ENCODE data around the gene IRS2. TPM values are rescaled to one million over a fixed set of nuclear protein-coding genes. Genes with fewer than 3 reads are reported as not detected.

IRS2 gene
- total RNA-seq, 3 donors from 2014 or later = 25.8 to 38.2 (median 29.5) TPM

DNA sequence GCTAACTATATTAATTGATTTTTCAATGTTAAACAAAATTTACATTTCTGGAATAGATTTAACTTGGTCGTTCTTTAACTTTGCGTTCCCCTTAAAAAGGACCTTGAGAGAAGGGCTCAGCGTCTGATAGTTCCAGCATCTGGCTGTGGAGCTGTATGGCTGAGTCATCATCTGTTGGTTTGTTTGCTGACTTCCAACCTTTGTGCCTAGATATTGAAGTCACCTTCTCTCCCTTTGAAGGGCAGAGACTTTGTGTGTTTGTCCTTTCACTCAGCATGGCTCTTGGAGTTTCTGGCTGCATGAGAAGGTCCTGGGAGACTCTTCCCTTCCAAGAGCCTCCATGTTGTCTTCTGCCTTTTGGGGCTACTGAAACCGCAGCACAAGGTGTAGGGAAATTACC lies 16.6 kb upstream of the IRS2 start:
- intact Hi-C loops (cut with DNase I; ENCODE audit: low total_unique reads) = no loop called here
- Histone ChIP-seq H3K4me3 (no peak overlapping the region), H3K27ac (no peak overlapping the region), H3K4me1 (no peaks in the 10 kb centered on the region), H3K9me3 (no peaks in the 10 kb centered on the region), H3K27me3 (no peaks in the 10 kb centered on the region), H3K36me3 (no peaks in the 10 kb centered on the region)
- DNase-seq (ENCODE audit: low spot score in 2 of 2) = no peak
- TF ChIP-seq POLR2A (IDR thresholded peaks at IDR 0.05) = no peak
- no peak for TF ChIP-seq POLR2AphosphoS5 (IDR thresholded peaks at IDR 0.05)
- TF ChIP-seq, protein P1, sequence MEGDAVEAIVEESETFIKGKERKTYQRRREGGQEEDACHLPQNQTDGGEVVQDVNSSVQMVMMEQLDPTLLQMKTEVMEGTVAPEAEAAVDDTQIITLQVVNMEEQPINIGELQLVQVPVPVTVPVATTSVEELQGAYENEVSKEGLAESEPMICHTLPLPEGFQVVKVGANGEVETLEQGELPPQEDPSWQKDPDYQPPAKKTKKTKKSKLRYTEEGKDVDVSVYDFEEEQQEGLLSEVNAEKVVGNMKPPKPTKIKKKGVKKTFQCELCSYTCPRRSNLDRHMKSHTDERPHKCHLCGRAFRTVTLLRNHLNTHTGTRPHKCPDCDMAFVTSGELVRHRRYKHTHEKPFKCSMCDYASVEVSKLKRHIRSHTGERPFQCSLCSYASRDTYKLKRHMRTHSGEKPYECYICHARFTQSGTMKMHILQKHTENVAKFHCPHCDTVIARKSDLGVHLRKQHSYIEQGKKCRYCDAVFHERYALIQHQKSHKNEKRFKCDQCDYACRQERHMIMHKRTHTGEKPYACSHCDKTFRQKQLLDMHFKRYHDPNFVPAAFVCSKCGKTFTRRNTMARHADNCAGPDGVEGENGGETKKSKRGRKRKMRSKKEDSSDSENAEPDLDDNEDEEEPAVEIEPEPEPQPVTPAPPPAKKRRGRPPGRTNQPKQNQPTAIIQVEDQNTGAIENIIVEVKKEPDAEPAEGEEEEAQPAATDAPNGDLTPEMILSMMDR (IDR thresholded peaks at IDR 0.05) = no peak

DNA sequence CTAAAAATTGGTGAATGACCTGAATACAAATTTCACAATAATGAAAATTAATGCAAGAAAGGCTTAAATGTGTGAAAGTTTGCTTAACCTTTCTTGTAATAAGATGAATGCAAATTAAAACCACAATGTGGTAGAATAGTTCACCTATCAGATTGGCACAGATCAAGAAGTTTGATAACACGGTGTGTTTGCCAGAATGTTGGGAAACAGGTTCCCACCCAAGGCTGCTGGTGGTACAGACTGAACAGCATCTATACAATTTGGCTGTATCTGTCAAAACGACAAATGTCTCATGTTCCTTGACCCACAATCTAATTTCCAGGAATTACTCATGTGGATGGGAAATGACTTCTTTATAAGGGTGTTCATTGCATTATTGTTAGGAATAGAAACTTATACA lies 8.6 kb upstream of the IRS2 start:
- H3K27ac ChIP-seq = no peak overlapping the region
- H3K4me1 ChIP-seq = no peaks in the 10 kb centered on the region
- H3K4me3 ChIP-seq = no peak overlapping the region
- H3K36me3 ChIP-seq = no peaks in the 10 kb centered on the region
- TF ChIP-seq POLR2AphosphoS5 (IDR thresholded peaks at IDR 0.05) = no peak
- TF ChIP-seq POLR2A (IDR thresholded peaks at IDR 0.05) = no peak
- TF ChIP-seq, protein P1 (IDR thresholded peaks at IDR 0.05) = no peak
- intact Hi-C loops (cut with DNase I; ENCODE audit: low total_unique reads) = no loop called here
- H3K9me3 ChIP-seq = no peaks in the 10 kb centered on the region
- DNase-seq (ENCODE audit: low spot score in 2 of 2) = no peak
- H3K27me3 ChIP-seq = no peaks in the 10 kb centered on the region

DNA sequence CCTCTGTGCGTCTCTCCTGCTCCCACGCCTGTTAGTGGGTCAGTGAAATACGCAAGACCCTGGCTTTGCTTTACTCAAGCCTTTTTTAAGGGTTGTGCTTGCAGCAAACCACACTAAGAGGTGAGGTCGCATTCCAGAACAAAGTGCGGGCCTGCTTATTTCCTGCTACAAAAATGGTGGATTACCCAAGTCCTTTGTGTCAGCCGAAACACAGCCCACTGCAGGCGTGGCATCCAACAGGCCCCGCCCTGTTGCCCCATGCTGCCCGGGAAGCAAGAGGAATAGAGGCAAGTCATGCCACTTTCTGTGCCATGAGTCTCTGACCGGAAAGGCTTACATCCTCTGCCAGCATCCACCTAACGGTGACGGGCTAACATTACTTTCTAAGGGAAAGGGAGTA lies 7.7 kb upstream of the IRS2 start:
- Histone ChIP-seq H3K9me3 (no peaks in the 10 kb centered on the region), H3K36me3 (no peaks in the 10 kb centered on the region), H3K27ac (no peak overlapping the region), H3K4me1 (no peaks in the 10 kb centered on the region), H3K4me3 (no peak overlapping the region), H3K27me3 (no peaks in the 10 kb centered on the region)
- DNase-seq (ENCODE audit: low spot score in 2 of 2) = no peak
- TF ChIP-seq POLR2AphosphoS5 (IDR thresholded peaks at IDR 0.05) (no peak), POLR2A (IDR thresholded peaks at IDR 0.05) (no peak)
- TF ChIP-seq, protein P1 (IDR thresholded peaks at IDR 0.05) = no peak
- intact Hi-C loops (cut with DNase I; ENCODE audit: low total_unique reads) = no loop called here

DNA sequence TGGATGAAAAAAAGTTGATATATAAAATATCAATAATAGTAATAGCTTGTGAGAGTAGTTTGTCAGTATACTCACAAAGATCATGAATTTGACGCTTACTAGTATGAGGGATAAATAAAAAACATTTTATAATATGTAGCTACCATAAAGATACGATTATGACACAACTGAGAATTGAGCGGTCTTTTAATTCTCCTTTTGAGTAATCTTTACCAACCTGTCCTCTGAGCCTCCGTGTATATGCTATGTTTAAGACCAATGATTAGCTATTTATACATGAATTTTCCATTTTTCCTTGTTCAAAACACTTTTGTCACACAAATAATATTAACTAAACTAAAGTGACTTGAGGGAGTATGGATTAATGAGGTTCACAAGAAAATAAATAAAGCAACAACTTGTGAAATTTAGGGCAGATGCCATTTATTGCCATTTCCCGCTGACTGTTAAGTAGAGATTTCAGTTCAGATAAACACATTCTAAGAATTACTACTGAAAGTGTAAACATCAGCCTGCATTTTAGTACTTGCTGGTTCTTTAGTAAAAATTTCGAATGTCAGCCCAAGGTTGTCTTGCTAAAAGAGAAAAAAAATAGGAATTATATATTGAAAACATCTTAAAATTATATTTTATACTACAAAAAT lies 6.2 kb upstream of the IRS2 start:
- intact Hi-C loops (cut with DNase I; ENCODE audit: low total_unique reads) = no loop called here
- no peaks in the 10 kb centered on the region for H3K4me1 ChIP-seq

DNA sequence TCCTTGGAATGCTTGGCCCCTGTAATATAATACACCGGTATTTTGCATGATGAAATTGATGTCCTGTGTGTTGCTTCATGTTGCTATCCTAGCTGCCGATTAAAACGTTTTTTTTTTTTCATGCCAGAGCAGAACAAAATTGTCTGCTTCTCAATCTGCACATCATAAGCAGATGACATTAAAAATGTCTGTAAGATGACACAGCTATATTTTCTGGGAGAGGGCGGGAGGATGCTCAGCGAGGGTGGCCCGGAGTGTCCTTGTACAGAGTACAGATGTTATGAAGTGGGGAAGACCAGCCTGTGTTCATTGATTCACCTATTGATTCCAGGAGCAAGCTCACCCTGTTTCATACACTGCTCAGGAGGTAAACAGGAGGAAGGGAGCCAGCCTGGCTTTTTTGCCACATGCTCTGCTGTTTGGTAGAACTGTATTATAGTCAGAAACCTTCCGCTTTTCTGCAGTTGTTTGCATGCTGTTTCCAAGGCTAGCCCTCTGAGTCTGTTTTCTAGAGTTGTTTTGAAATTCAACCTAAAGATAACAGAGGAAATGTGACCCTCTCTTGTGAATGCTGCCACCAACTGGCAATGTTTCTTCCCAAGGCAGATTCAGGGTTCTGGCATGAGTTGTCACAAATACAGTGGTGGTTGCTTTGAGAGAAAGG lies 4.7 kb upstream of the IRS2 start:
- H3K27ac ChIP-seq = no peak overlapping the region
- H3K9me3 ChIP-seq = no peaks in the 10 kb centered on the region
- no peak for DNase-seq (ENCODE audit: low spot score in 2 of 2)
- TF ChIP-seq, protein P1 (IDR thresholded peaks at IDR 0.05) = no peak
- TF ChIP-seq POLR2AphosphoS5 (IDR thresholded peaks at IDR 0.05) (no peak), POLR2A (IDR thresholded peaks at IDR 0.05) (no peak)
- H3K27me3 ChIP-seq = no peaks in the 10 kb centered on the region
- intact Hi-C loops (cut with DNase I; ENCODE audit: low total_unique reads) = no loop called here
- no peaks in the 10 kb centered on the region for H3K36me3 ChIP-seq
- no peak overlapping the region for H3K4me3 ChIP-seq
- no peaks in the 10 kb centered on the region for H3K4me1 ChIP-seq

More for the DNA sequence above, 6.2 kb upstream of the IRS2 start:
- H3K36me3 ChIP-seq = no peaks in the 10 kb centered on the region
- no peaks in the 10 kb centered on the region for H3K27me3 ChIP-seq
- no peak for TF ChIP-seq POLR2A (IDR thresholded peaks at IDR 0.05)
- TF ChIP-seq, protein P1 (IDR thresholded peaks at IDR 0.05) = no peak
- TF ChIP-seq POLR2AphosphoS5 (IDR thresholded peaks at IDR 0.05) = no peak
- no peaks in the 10 kb centered on the region for H3K9me3 ChIP-seq
- H3K4me3 ChIP-seq = no peak overlapping the region
- DNase-seq (ENCODE audit: low spot score in 2 of 2) = no peak
- H3K27ac ChIP-seq = no peak overlapping the region

Measured in breast epithelium (tissue), 4 donors.